HG03039 (cell line): ENCODE data around the gene ALG12.
A peak's percentile ranks its signal among the peaks of the same experiment; 100 is the strongest.
"Not testable (repeated sequence)": the region's sequence is repeated elsewhere in the genome, so short reads cannot be mapped to it uniquely, and the experiment has no call there.

Source experiments
- ATAC-seq: cut with Tn5 transposase; IDR thresholded peaks from one replicate; pipeline ENCODE4 v1.9.1; 2021; ENCODE audit warnings: mild to moderate bottlenecking, moderate library complexity; ENCODE audit not compliant: unreplicated experiment

Gene ALG12

DNA sequence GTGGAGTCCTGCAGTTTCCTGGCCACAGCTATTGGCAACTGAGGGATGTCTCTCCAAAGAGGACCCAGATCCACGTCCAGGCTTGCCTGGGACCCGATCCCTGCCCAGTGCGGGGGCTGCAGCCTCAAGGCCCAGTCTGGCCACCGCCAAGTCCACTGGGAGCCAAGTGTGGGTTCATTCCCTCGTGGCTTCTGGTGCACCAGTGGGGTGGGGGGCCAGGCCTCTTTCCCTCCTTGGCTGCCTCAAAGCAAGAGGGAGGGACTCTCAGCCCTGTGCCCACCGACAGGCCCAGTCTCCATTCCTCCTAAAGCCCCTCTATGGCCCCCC, 29.0 kb upstream of the ALG12 start:
- no peak for ATAC-seq

- no peak for ATAC-seq
Measured at GRCh38 chr22:49946612-49947295, 28.5 kb upstream of the ALG12 start.

- not testable (repeated sequence) for ATAC-seq
Measured at GRCh38 chr22:49945042-49945794, 27.0 kb upstream of the ALG12 start.

GRCh38 chr22:49944399-49944891, 26.2 kb upstream of the ALG12 start:
- ATAC-seq = no peak

DNA sequence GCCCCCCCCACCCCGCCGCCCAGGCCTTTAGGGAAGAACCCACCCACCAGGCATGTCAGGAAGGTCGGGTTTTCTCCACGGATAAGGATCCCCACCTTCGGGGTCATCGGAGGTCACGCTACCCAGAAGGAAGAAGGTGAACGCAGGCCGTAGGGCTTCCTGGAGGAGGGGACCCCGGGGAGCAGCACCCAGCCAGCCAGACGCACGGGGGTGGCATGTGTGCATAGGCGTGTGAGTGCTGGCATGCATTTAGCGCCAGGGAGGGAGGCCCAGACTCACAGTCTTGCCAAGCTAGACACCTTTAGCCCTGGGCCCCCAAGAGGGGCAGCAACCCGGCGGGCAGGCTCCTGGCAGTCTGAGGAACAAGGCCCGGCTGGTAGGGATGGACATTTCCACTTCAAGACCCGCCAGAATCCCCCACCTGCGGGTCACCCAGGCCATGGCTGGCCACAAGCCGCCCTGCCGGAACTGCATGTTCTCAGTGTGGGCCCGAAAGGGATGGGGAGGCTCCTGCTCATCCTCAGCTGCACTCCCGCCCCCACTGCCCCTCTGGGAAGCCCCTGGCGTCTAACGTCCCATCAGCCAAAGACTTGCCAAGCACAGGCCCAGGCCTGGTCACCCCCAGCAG, 25.6 kb upstream of the ALG12 start:
- no peak for ATAC-seq

DNA sequence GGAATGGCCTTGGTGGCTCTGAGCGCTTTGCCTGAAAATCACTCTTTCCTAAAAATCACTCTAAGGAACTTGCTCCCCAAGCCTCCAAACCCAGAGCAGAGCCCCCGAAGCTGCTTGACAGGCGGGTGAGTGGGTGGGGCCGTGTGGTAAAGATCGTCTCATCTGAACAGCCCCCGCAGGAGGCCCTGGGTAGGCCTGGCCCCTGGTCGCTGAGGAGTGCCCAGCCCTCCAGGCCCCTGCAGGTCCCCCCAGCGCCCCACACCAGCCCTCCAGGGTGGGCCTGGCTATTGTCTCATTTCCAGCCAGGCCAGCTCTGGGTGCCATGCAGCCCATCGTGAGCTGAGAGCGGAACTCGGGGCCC, 25.1 kb upstream of the ALG12 start:
- no peak for ATAC-seq

- no peak for ATAC-seq
Measured at GRCh38 chr22:49942565-49943404, 24.5 kb upstream of the ALG12 start.

DNA sequence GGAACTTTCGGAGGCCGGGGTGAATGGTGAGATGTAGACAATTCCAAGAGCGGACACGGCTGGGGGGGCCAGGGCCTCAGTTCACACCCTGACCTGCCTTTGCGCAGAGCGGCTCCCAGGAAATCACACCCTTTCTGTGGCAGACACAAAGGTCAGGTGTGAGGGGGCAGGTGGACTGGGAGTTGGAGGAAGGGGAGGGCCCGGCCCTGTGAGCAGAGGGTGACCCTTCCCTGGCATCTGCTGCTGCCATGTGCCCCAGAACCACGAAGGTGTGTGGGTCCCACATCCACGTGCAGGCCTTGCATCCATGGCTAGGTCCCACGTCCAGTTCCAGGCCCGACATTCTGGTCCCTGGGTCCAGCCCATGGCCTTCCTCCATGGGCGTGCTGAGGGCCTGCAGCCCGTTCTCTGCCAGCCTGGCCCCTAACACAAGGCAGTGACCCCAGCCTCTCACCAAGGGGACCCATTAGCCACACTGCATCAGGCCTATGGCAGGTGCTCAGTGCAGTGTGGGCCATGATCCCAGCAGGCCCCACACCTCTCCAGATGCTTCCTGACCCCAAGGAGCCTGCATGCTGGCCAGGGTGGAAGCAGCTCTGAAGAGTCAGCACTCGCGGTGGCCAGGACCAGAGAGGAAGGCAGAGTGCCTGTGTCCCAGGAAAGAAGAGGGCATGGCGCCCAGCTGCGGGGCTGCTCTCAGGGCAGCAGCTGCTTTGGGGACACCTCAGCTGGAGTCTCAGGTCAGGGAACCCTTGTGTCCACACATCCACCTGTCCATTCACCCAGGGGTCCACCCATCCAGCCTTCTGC, 23.5 kb upstream of the ALG12 start:
- no peak for ATAC-seq

GRCh38 chr22:49938565-49939136, 20.4 kb upstream of the ALG12 start:
- no peak for ATAC-seq

- no peak for ATAC-seq
Measured at GRCh38 chr22:49937758-49938564, 19.7 kb upstream of the ALG12 start.

DNA sequence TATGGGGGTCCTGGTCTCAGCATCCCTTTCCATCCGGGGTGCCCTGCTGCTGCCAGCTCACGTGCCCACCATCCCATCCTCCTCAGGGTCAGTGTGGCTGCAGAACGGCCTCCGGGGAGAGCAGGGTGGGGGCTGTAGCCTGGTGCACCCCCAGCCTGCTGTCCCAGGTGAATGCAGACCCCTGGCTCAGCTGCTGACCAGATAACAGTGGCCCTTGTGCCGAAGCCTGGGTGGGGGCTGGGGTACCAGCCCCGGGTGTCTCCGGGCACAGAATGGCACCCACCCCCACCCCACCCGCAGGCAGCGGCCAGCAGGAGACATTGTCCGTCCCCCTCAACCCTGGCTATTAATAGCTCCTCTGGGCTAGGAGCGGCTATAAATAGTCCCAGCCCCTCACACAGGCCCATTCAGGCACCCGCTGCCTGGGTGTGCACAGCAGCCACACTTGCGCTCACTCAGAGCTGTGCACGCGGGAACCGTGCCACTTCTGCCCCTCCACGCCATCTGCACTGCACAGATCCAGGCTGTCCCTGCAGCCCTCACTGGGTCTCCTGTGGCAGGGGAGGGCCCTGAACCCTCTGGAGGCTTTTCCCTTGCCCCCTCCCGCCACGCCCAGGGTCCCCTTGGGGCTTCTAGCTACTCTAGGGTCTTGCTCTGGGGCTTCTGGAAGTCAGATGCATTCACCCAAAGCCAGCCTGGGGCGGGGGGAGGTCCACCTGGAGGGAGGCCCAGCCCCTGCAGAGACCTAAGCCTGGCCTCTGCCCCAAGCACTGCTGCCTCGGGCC, 18.9 kb upstream of the ALG12 start:
- no peak for ATAC-seq

DNA sequence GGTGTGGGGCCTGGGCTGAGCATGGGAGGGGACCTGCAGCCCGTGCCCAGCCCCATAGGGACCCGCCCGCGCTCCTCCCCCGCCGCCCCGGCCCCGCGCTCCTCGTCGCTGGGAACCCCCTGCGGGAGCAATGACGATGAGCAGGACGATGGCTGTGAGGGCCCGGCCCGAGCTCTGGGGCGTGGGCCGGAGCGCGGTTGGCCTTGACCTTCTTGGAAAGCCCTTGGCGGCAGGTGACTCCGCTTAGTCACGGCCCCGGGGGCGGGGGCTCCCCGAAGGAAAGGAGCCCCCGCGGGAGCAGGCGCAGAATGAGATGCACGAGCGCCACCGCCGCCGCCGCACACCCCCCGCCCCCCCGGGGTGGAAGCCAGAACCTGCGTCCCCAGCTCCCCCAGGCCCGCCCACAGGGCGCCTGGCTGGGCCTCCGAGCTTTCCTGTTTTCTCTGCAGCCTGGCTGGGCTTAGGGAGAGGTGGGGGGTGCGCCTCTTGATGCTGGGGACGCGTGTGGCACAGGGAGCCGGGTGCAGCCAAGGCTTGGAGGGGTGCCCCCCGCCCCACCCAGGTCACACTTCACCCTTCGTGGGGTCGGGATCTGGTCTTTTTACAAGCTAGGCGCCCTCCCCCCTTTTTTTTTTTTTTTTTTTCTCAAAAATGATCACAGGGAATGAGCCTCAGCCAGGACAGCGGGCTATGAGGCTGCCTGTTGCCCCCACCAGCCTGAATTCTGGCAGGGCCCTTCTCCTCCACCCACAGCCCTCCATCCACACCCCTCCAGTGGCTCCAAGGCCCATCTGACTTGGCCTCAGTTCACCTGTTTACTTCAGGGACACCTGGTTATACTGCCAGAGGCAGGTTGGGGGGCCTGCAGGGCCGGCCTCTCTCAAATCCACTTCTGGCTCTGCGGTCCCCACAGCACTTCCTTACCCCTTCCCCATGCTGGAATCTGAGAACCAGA, 18.1 kb upstream of the ALG12 start:
- ATAC-seq = peak; percentile 49

- ATAC-seq = no peak
Measured at GRCh38 chr22:49935561-49935960, 17.3 kb upstream of the ALG12 start.

GRCh38 chr22:49934891-49935557, 16.8 kb upstream of the ALG12 start:
- no peak for ATAC-seq

- no peak for ATAC-seq
Measured at GRCh38 chr22:49934160-49934890, 16.1 kb upstream of the ALG12 start.
